ENCODE results near the gene PPIE. TPM values are rescaled to one million over a fixed set of nuclear protein-coding genes. Genes with fewer than 3 reads are reported as not detected.

The PPIE gene
- total RNA-seq (2021; fragmentation: NEBNext Ultra II Directional; extraction: Animal tissue kit (Norgen Biotek cat#: 25700)) = 10 to 100 TPM; 38.9 to 45.8 (median 41.7) TPM
- long read RNA-seq, transcript PPIE-201 (10 exons, 1,277 nt) = major isoform, 55 of 80 reads
- long read RNA-seq, partial matches to known transcripts = 15 of 80 reads
- long read RNA-seq, other reads (novel, unspliced or antisense) = 9 of 80 reads

GRCh38 chr1:39738622-39739366, at the start of gene PPIE:
PPIE (plus strand) TSS chr1:39738882; CDS start chr1:39738901, 19 bp downstream.
- Mint-ChIP-seq H3K9me3 (no peaks in the 10 kb centered on the region), H3K36me3 (ENCODE audit: low read depth) (peaks cover 30% of the 10 kb centered on the region; the same call in 1 of the 2 replicates), H3K27ac (peak within 1 kb of the TSS; percentile 90), H3K4me3 (peak within 1 kb of the TSS; percentile 97), H3K4me1 (ENCODE audit: low read depth) (peaks cover 18% of the 10 kb centered on the region), H3K27me3 (ENCODE audit: insufficient read depth) (peaks cover 11% of the 10 kb centered on the region)
- TF ChIP-seq, protein P1, sequence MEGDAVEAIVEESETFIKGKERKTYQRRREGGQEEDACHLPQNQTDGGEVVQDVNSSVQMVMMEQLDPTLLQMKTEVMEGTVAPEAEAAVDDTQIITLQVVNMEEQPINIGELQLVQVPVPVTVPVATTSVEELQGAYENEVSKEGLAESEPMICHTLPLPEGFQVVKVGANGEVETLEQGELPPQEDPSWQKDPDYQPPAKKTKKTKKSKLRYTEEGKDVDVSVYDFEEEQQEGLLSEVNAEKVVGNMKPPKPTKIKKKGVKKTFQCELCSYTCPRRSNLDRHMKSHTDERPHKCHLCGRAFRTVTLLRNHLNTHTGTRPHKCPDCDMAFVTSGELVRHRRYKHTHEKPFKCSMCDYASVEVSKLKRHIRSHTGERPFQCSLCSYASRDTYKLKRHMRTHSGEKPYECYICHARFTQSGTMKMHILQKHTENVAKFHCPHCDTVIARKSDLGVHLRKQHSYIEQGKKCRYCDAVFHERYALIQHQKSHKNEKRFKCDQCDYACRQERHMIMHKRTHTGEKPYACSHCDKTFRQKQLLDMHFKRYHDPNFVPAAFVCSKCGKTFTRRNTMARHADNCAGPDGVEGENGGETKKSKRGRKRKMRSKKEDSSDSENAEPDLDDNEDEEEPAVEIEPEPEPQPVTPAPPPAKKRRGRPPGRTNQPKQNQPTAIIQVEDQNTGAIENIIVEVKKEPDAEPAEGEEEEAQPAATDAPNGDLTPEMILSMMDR (IDR thresholded peaks at IDR 0.05) = no peak
- DNase-seq = peak; percentile 68

- DNase-seq = no peak
- Mint-ChIP-seq H3K27ac (no peak overlapping the region), H3K4me3 (no peak overlapping the region), H3K36me3 (ENCODE audit: low read depth) (no peaks in the 10 kb centered on the region), H3K27me3 (ENCODE audit: insufficient read depth) (peaks cover 56% of the 10 kb centered on the region), H3K4me1 (ENCODE audit: low read depth) (peaks cover 6% of the 10 kb centered on the region; the same call in 1 of the 2 replicates), H3K9me3 (no peaks in the 10 kb centered on the region)
- TF ChIP-seq, protein P1 (IDR thresholded peaks at IDR 0.05) = no peak
These were observed 49.5 kb upstream of the PPIE start for GRCh38 chr1:39689214-39689613.

GRCh38 chr1:39689635-39690034, 49.0 kb upstream of the PPIE start:
- DNase-seq = no peak
- no peak overlapping the region for H3K27ac Mint-ChIP-seq
- no peaks in the 10 kb centered on the region for H3K36me3 Mint-ChIP-seq (ENCODE audit: low read depth)
- TF ChIP-seq, protein P1 (IDR thresholded peaks at IDR 0.05) = no peak
- H3K4me3 Mint-ChIP-seq = no peak overlapping the region
- H3K4me1 Mint-ChIP-seq (ENCODE audit: low read depth) = peaks cover 6% of the 10 kb centered on the region; the same call in 1 of the 2 replicates
- peaks cover 55% of the 10 kb centered on the region for H3K27me3 Mint-ChIP-seq (ENCODE audit: insufficient read depth)
- H3K9me3 Mint-ChIP-seq = no peaks in the 10 kb centered on the region

- H3K4me1 Mint-ChIP-seq (ENCODE audit: low read depth) = peaks cover 6% of the 10 kb centered on the region; the same call in 1 of the 2 replicates
- no peak overlapping the region for H3K4me3 Mint-ChIP-seq
- H3K27ac Mint-ChIP-seq = no peak overlapping the region
- no peak for DNase-seq
- TF ChIP-seq, protein P1 (IDR thresholded peaks at IDR 0.05) = no peak
- no peaks in the 10 kb centered on the region for H3K9me3 Mint-ChIP-seq
- no peaks in the 10 kb centered on the region for H3K36me3 Mint-ChIP-seq (ENCODE audit: low read depth)
- peaks cover 56% of the 10 kb centered on the region for H3K27me3 Mint-ChIP-seq (ENCODE audit: insufficient read depth)
These were observed 48.5 kb upstream of the PPIE start for GRCh38 chr1:39690225-39690624.

DNA sequence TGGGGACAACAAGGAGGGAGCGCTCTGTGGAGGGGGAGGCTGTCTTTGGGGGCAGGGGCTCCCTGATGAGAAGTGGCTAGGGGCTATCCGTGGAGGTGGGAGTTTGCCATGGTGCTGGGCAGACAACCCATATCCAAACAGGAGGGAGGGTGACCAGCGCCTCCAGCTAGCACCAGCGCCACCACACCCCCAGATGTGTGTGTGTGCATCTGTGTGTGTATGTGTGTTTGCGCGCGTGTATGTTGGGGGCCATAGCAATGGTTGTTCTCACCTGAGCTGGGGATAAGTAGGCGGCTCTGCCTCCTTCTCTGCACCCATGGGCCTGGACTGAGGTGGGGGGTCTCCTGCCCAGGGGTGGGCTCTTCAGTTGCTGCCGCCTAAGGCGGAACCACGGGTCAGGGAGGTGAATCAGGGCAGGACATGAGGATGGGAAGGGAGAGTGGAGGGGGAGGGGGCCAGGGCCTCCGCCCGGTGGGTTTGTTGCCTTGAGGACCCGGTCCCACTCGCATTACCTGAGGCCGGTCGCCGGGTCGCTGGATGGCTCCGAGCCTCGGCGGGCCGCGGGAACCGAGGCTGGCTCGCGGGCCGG, 47.8 kb upstream of the PPIE start:
- H3K36me3 Mint-ChIP-seq (ENCODE audit: low read depth) = no peaks in the 10 kb centered on the region
- TF ChIP-seq, protein P1 (IDR thresholded peaks at IDR 0.05) = no peak
- no peak for DNase-seq
- peaks cover 6% of the 10 kb centered on the region; the same call in 1 of the 2 replicates for H3K4me1 Mint-ChIP-seq (ENCODE audit: low read depth)
- peaks cover 60% of the 10 kb centered on the region for H3K27me3 Mint-ChIP-seq (ENCODE audit: insufficient read depth)
- H3K27ac Mint-ChIP-seq = no peak overlapping the region
- no peak overlapping the region for H3K4me3 Mint-ChIP-seq
- no peaks in the 10 kb centered on the region for H3K9me3 Mint-ChIP-seq

Measured in HFFc6 (cell line).